IMR-90 (cell line): ENCODE data around the gene C15orf39.

ENCODE experiments used
- BHLHE40 ChIP-seq: fragments of 150-350 bp; IDR thresholded peaks from 2 replicates; pipeline ENCODE4 v1.6.1; 2016; ENCODE audit warnings: mild to moderate bottlenecking, low read depth, low read length
- CTCF ChIP-seq: conservative IDR thresholded peaks from 2 replicates; pipeline ENCODE4 v1.5.1; 2012; ENCODE audit warnings: mild to moderate bottlenecking, low read depth, low read length, improper control_type of control experiment
- NFE2L2 ChIP-seq: fragments of 150-350 bp; IDR thresholded peaks from 2 replicates; pipeline ENCODE4 v1.6.1; 2016; ENCODE audit warnings: low read depth, mild to moderate bottlenecking, low read length
- POLR2A ChIP-seq: IDR thresholded peaks from 2 replicates; pipeline ENCODE4 v1.6.1; 2012; ENCODE audit warnings: mild to moderate bottlenecking, low read depth, low read length
- RAD21 ChIP-seq: IDR thresholded peaks from 2 replicates; pipeline ENCODE4 v1.6.1; 2012; ENCODE audit warnings: low read length, improper control_type of control experiment
- SMC3 ChIP-seq: fragments of 150-350 bp; IDR thresholded peaks from 2 replicates; pipeline ENCODE4 v1.6.1; 2016; ENCODE audit warnings: low read depth, mild to moderate bottlenecking, antibody characterized with exemption, low read length, moderate library complexity

DNA sequence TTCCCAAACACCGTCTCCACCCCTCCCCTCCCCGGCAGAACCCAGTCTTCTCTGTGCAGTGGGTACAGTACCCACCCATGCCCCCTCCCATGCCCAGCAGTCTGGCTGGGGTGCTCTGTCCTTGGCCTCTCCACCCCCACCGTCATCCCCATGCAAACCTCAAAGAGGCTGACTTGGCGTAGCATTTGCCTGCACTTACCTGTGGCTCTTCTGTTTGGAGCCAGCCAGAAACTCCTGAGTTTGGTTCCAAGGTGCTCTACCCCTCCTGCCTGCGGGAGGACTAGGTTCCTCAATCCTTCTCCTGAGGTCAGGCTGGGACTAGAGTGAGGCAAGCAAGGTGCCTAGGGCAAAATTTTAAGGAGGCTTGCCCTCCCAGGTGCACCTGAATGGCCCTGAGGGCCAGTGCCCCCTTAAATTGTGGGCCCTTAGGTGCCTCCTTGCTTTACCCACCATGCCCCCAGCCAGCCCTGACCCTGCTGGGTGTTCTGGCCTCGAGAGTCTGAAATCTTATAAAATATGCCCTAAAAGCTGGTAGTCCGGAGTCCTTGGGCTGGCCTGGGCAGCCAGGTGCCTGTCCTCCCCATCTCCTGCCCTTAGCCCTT lies 47.1 kb upstream of the C15orf39 start:
- TF ChIP-seq CTCF (no peak), BHLHE40 (no peak), RAD21 (no peak), POLR2A (no peak), SMC3 (no peak), NFE2L2 (no peak)
